MV-4-11 (cell line): ENCODE results near the gene VPS13D.
A peak's percentile ranks its signal among the peaks of the same experiment; 100 is the strongest.
"Not testable (repeated sequence)": the region's sequence is repeated elsewhere in the genome, so short reads cannot be mapped to it uniquely, and the experiment has no call there.

ENCODE experiments used
- DNase-seq: peaks from one replicate; lab custom pipeline; 2025; lab: John Stamatoyannopoulos, UW

Gene VPS13D

DNA sequence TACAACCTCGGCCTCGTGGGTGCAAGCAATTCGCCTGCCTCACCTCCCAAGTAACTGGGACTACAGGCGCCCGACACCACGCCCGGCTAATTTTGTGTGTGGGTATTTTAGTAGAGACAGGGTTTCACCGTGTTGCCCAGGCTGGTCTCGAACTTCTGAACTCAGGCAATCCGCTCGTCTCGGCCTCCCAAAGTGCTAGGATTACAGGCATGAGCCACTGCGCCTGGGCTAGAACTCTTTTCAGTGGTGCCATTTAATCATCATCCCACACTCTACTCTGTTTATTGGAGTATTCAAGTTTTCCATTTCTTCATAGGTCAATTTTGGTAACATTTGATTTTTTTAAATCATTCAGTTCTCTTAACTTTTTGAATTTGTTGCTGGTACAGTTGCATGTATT, 286.9 kb downstream of the VPS13D start:
- DNase-seq, result no peak

- no peak for DNase-seq
Measured at GRCh38 chr1:12518931-12519692, 289.3 kb downstream of the VPS13D start.

- no peak for DNase-seq
Measured at GRCh38 chr1:12519693-12520364, 290.0 kb downstream of the VPS13D start.

- no peak for DNase-seq
Measured at GRCh38 chr1:12521096-12521495, 291.3 kb downstream of the VPS13D start.

DNA sequence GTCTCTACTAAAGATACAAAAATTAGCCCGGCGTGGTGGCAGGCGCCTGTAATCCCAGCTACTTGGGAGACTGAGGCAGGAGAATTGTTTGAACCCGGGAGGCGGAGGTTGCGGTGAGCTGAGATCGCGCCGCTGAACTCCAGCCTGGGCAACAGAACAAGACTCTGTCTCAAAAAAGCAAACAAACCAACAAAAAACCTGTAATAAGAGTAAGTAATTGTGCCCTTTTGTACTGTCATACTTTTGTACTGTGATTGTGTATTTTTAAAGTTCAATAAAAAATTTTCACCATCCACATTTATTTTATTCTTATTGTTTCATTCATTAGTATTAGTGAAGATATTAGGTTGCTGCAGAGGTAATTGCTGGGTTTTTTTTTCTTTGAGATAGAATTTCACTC, 292.9 kb downstream of the VPS13D start:
- DNase-seq, result not testable (repeated sequence)

DNA sequence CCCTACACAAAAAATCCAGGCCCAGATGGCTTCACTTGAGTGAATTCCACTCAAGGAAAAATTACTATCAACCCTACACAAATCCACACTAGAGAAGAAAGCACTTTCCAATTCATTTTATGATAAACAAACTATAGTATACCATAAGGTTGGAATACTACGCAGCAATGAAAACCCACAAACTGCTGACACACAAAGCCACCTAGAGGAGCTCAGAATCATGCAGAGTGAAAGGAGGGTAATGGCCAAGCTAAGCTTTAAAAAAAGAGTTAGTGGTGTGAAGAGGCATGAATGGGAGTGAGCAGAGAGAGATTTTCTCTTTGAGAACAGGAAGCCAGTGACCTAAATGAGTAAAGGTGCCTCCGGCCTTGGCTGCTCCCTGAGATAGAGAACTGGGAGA, 294.4 kb downstream of the VPS13D start:
- no peak for DNase-seq

DNA sequence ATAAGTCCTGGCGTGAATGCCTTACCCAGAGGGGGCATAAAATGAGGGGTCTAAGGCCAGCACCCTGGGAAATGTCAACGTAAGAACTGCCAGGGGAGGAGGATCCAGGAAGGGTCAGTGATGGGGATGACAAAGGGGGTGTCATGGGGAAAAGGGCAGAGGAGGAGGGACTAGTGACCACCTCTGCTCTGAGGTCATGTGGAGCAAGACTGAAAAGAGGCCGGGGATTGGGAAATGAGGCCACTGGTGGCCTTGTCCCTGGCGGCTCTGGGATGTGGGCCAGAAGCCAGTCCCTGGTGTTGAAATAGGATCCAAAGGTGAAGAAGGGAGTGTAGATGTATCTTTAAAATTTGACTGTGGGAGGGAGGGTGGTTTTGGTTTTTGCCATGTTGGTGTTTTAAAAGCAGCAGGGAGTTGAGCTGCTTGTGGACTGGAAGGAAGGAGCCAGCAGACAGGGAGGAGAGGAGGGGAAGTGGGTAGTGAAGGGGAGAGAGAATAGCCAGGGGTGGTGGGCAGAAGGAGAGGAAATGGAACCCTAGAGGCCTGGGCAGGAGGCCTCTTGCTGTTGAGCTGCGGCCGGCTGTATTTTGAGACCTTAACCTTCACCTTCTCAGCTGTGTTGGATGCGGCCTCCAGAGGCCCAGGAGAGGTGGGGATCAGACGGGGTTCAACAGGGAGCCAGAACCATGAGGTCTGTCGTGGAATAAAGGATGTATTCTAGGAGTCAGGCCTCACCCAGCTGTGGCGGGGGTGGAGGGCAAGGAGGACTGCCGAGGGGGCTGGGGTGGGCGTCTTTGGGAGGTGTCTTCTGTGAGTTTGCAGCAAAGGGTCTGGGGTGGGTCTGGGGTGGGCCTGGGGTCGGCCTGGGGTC, 295.7 kb downstream of the VPS13D start:
- DNase-seq, result peak; percentile 88

DNA sequence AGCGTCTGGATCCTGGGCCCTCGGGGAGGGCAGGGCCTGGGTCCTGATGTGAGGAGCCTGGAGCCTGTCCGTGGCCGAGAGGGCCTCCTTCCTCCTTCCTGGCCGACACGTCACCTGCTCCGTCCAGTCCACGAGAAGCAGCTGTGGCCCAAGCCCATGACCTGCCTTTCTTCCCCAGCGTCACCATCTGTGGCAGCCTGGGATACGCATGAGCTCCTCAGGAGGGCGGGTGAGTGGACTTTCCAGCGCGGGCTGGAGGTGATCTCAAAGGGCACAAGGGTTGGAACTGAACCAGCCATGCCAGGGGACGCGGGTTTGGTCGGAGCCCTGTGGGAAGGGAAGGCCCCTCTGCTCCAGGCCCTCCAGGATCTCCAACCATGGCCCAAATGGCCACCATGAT, 297.7 kb downstream of the VPS13D start:
- no peak for DNase-seq

- DNase-seq, result peak; percentile 86
Measured at GRCh38 chr1:12528021-12528852, 298.4 kb downstream of the VPS13D start.

DNA sequence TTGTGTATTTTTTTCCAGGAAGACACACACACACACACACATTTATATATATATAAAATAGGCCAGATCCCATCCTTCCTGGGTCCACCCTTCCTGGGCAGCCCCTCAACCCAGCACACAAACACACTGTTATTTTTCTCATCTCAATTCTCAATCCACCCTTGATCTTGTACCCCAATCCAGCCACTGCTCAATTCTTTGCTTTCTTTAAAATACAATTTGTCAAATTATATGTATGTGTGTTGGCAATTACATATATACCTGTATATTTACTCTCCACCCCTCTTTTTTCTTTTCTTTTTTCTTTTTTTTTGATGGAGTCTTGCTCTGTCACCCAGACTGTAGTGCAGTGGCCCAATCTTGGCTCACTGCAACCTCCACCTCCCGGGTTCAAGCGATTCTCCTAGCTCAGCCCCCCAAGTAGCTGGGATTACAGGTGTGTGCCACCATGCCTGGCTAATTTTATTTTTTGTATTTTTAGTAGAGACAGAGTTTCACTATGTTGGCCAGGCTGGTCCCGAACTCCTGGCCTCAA, 299.9 kb downstream of the VPS13D start:
- no peak for DNase-seq

GRCh38 chr1:12530462-12531178, 300.8 kb downstream of the VPS13D start:
- no peak for DNase-seq

- no peak for DNase-seq
Measured at GRCh38 chr1:12531179-12531499, 301.3 kb downstream of the VPS13D start.

- no peak for DNase-seq
Measured at GRCh38 chr1:12532405-12533315, 302.8 kb downstream of the VPS13D start.

- no peak for DNase-seq
Measured at GRCh38 chr1:12536023-12536639, 306.3 kb downstream of the VPS13D start.

DNA sequence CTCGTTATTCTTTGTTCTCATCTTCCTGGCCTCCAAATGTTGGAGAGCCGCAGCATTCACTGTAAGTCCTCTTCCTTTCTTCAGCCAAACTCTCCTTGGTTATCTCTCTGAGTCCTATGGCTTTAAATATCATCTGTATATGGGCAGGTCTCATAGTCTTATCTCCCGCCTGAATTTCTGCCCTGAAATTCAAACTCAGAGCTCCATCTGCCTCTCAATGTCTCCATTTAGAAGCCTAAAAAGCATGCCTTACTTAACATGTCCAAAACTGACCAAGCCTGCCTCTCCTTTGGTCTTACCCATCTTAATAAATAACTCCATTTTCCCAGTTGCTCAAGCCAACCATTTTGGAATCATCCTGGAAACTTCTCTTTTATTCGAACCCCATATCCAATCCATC, 307.5 kb downstream of the VPS13D start:
- DNase-seq, result no peak

GRCh38 chr1:12537906-12538461, 308.2 kb downstream of the VPS13D start:
- no peak for DNase-seq

DNA sequence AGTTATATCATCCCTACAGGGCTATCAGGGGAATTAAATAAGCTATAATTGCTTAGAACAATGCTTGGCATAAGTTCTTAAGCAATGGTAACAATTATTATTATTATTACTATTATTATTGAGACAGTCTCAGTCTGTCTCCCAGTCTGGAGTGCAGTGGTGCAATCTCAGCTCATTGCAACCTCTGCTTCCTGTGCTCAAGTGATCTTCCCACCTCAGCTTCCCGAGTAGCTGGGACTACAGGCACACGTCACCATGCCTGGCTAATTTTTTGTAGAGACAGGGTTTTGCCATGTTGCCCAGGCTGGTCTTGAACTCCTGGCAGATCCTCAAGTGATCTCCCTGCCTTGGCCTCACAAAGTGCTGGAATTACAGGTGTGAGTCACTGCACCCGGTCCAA, 308.7 kb downstream of the VPS13D start:
- not testable (repeated sequence) for DNase-seq

DNA sequence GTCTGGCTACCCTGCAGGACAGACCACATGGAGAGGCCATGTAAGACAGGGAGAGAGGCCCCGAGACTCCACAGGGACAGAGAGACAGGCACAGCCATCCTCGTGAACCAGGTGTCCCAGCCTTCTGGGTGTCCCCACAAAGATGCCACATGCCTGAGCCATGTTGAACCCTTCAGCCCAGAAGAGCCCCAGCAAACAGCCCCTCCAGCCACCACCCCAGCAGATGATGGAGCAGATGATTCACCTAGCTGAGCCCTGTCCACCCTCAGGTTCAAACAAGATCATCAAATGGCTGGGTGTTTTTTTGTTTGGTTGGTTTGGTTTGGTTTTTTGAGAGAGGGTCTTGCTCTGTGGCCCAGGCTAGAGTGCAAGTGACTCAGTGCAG, 309.5 kb downstream of the VPS13D start:
- DNase-seq, result no peak
